SK-N-SH (cell line): ENCODE results near the gene SRSF2. TPM values are rescaled to one million over a fixed set of nuclear protein-coding genes. Genes with fewer than 3 reads are reported as not detected.

Source experiments
- CTCF ChIA-PET: fragments of 300-600, 350-600 bp; formaldehyde crosslinking; extraction: SDS; loops from one replicate; lab custom pipeline; 2021; lab: Yijun Ruan, JAX
- POLR2A ChIA-PET: fragments of 350-600 bp; sonication (Branson Sonifier 250); formaldehyde crosslinking; extraction: SDS; loops from one replicate; lab custom pipeline; 2020; ENCODE audit warnings: antibody characterized with exemption, inconsistent platforms; lab: Yijun Ruan, JAX
- DNase-seq: peaks from one replicate; pipeline ENCODE4 v3.0.0; 2012
- H2AFZ ChIP-seq: fragments of 200-600 bp; sonication (generic); 2 replicates; pipeline ENCODE4 v1.8.1; 2016; ENCODE audit warnings: antibody characterized with exemption, mild to moderate bottlenecking, low read depth
- H3F3A ChIP-seq: fragments of 200-600 bp; sonication (generic); replicated peaks from 2 replicates; pipeline ENCODE3; 2016; ENCODE audit warnings: antibody characterized with exemption, mild to moderate bottlenecking; ENCODE audit not compliant: insufficient read depth
- H3K27ac ChIP-seq, 2 experiments: fragments of 200-500 bp in 1 of 2; fragments of 200-600 bp in 1 of 2; sonication (Bioruptor generic) in 1 of 2; sonication (generic), shearing (Covaris generic) in 1 of 2; 2 replicates each; pipeline versions ENCODE4 v1.5.1 to v1.6.1; 2014 to 2016; ENCODE audit warnings: low read depth in 2 of 2, inconsistent platforms in 1 of 2, low read length in 1 of 2, mild to moderate bottlenecking in 1 of 2, mixed read lengths in 1 of 2
- H3K27me3 ChIP-seq: fragments of 200-600 bp; sonication (generic), shearing (Covaris generic); 2 replicates; pipeline ENCODE4 v1.6.1; 2016; ENCODE audit warnings: mixed run types; ENCODE audit not compliant: insufficient read depth
- H3K36me3 ChIP-seq, 2 experiments: fragments of 200-500 bp in 1 of 2; fragments of 200-600 bp in 1 of 2; sonication (Bioruptor generic) in 1 of 2; sonication (generic) in 1 of 2; replicated peaks in 1 of 2; 2 replicates each; pipeline versions ENCODE3 to v1.5.1; 2014 to 2016; ENCODE audit warnings: low read length in 1 of 2, mild to moderate bottlenecking in 1 of 2; ENCODE audit not compliant: insufficient read depth in 2 of 2, control insufficient read depth in 1 of 2
- H3K4me1 ChIP-seq, 2 experiments: fragments of 200-500 bp in 1 of 2; fragments of 200-600 bp in 1 of 2; sonication (Bioruptor generic) in 1 of 2; sonication (generic), shearing (Covaris generic) in 1 of 2; 2 replicates each; pipeline versions ENCODE4 v1.5.1 to v1.6.1; 2014 to 2016; ENCODE audit warnings: low read depth in 1 of 2, low read length in 1 of 2, mixed run types in 1 of 2; ENCODE audit not compliant: insufficient read depth in 2 of 2, control insufficient read depth in 1 of 2
- H3K4me2 ChIP-seq: fragments of 200-600 bp; sonication (generic), shearing (Covaris generic); 2 replicates; pipeline ENCODE4 v1.6.1; 2017; ENCODE audit warnings: mixed run types
- H3K4me3 ChIP-seq, 2 experiments: fragments of 200-500 bp in 1 of 2; fragments of 200-600 bp in 1 of 2; sonication (Bioruptor generic) in 1 of 2; sonication (generic), shearing (Covaris generic) in 1 of 2; 2 replicates each; pipeline versions ENCODE4 v1.5.1 to v1.8.1; 2014 to 2016; ENCODE audit warnings: low read depth in 2 of 2, inconsistent platforms in 1 of 2, low read length in 1 of 2, mild to moderate bottlenecking in 1 of 2, mixed read lengths in 1 of 2, moderate library complexity in 1 of 2
- H3K79me2 ChIP-seq: fragments of 200-600 bp; sonication (generic); 2 replicates; pipeline ENCODE4 v1.8.1; 2017; ENCODE audit warnings: mild to moderate bottlenecking; ENCODE audit not compliant: insufficient read depth
- H3K9ac ChIP-seq: fragments of 200-600 bp; sonication (generic); 2 replicates; pipeline ENCODE4 v1.6.1; 2017; ENCODE audit warnings: mixed run types
- H3K9me2 ChIP-seq: fragments of 200-600 bp; sonication (generic); 2 replicates; pipeline ENCODE4 v1.6.1; 2017; ENCODE audit warnings: mixed run types
- H3K9me3 ChIP-seq: fragments of 200-600 bp; sonication (generic); 2 replicates; pipeline ENCODE4 v1.6.1; 2017; ENCODE audit warnings: mixed run types, mild to moderate bottlenecking, moderate library complexity
- H4K20me1 ChIP-seq: fragments of 200-600 bp; sonication (generic); 2 replicates; pipeline ENCODE4 v1.6.1; 2017; ENCODE audit warnings: mild to moderate bottlenecking, mixed run types; ENCODE audit not compliant: insufficient read depth
- GABPA ChIP-seq: IDR thresholded peaks from 2 replicates; pipeline ENCODE4 v1.4.0; 2012; ENCODE audit warnings: low read depth, mild to moderate bottlenecking
- JUND ChIP-seq: IDR thresholded peaks from 2 replicates; pipeline ENCODE4 v1.4.0; 2012
- SMC3 ChIP-seq: IDR thresholded peaks from 2 replicates; pipeline ENCODE4 v1.6.1; 2012; ENCODE audit warnings: low read depth, low read length, improper control_type of control experiment
- TCF12 ChIP-seq: IDR thresholded peaks from 2 replicates; pipeline ENCODE4 v1.4.0; 2012
- TEAD4 ChIP-seq: IDR thresholded peaks from 2 replicates; pipeline ENCODE4 v1.4.0; 2012; ENCODE audit warnings: mild to moderate bottlenecking, borderline replicate concordance; ENCODE audit not compliant: insufficient read depth
- WGBS: methylation state at CpG from one replicate; pipeline ENCODE4 v1.1.6; 2017; ENCODE audit warnings: low lambda C conversion rate; 5-methylcytosine and 5-hydroxymethylcytosine counted together
- polyA plus RNA-seq, 3 experiments: library from polyadenylated mRNA; depleted of rRNA; stranded (reverse); fragments of >200 nt; gene quantifications; 2 replicates each; pipeline ENCODE4 v1.2.3, GENCODE V29; 2012
- TF ChIP-seq, protein P1 (sequence below): IDR thresholded peaks from 2 replicates; pipeline ENCODE4 v1.6.1; 2012; ENCODE audit warnings: mild to moderate bottlenecking, low read depth, low read length, moderate library complexity
- TF ChIP-seq, protein P2 (sequence below): IDR thresholded peaks from 2 replicates; pipeline ENCODE4 v1.4.0; 2012; ENCODE audit warnings: low read depth
- TF ChIP-seq, protein P3 (sequence below): fragments of 150-350 bp; IDR thresholded peaks from 2 replicates; pipeline ENCODE4 v1.6.1; 2016; ENCODE audit warnings: mild to moderate bottlenecking, low read depth, low read length

Gene SRSF2
- polyA plus RNA-seq, 1 of the 3 experiments (the other 2 are of a cell fraction) = 211 TPM

DNA sequence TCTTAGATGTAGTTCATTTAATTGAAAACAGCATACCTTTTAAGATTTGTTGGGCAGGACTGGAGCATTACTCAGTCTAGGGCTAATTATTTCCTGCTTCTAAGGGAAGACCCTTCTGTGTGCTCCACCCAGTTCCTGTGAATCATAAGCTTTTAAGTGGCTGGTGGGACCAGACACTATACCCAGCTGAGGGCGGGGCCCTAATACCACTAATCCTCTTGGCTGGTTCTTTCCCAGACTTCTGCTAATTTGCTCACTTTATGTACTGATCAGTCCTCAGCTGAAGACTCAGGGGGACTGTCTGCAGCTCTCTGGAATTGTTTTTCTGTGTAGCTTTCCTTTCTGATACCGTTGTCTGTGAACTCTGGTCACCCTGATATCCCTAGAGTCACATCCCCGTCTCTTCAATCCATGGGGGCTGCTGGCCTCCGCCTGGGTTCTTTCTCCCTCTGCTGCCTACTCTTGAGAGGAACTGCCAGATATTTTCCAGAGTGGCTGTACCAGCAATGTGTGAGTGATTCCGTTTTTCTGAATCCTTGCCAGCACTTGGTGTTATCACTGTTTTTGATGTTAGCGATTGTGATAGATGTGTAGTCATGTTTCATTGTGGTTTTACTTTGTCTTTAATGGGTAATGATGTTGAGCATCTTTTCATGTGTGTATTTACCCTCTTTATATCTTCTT lies 35.9 kb upstream of the SRSF2 start (continued):
- TF ChIP-seq, protein P1, sequence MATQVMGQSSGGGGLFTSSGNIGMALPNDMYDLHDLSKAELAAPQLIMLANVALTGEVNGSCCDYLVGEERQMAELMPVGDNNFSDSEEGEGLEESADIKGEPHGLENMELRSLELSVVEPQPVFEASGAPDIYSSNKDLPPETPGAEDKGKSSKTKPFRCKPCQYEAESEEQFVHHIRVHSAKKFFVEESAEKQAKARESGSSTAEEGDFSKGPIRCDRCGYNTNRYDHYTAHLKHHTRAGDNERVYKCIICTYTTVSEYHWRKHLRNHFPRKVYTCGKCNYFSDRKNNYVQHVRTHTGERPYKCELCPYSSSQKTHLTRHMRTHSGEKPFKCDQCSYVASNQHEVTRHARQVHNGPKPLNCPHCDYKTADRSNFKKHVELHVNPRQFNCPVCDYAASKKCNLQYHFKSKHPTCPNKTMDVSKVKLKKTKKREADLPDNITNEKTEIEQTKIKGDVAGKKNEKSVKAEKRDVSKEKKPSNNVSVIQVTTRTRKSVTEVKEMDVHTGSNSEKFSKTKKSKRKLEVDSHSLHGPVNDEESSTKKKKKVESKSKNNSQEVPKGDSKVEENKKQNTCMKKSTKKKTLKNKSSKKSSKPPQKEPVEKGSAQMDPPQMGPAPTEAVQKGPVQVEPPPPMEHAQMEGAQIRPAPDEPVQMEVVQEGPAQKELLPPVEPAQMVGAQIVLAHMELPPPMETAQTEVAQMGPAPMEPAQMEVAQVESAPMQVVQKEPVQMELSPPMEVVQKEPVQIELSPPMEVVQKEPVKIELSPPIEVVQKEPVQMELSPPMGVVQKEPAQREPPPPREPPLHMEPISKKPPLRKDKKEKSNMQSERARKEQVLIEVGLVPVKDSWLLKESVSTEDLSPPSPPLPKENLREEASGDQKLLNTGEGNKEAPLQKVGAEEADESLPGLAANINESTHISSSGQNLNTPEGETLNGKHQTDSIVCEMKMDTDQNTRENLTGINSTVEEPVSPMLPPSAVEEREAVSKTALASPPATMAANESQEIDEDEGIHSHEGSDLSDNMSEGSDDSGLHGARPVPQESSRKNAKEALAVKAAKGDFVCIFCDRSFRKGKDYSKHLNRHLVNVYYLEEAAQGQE = no peak
- TF ChIP-seq, protein P2, sequence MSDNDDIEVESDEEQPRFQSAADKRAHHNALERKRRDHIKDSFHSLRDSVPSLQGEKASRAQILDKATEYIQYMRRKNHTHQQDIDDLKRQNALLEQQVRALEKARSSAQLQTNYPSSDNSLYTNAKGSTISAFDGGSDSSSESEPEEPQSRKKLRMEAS = 0 out of 2 replicates have a peak, but pooled peaks have one; percentile 11
- TF ChIP-seq SMC3 (no peak; the same call in none of the 2 replicates), JUND (peak; percentile 21; the same call in 1 of the 2 replicates)

DNA sequence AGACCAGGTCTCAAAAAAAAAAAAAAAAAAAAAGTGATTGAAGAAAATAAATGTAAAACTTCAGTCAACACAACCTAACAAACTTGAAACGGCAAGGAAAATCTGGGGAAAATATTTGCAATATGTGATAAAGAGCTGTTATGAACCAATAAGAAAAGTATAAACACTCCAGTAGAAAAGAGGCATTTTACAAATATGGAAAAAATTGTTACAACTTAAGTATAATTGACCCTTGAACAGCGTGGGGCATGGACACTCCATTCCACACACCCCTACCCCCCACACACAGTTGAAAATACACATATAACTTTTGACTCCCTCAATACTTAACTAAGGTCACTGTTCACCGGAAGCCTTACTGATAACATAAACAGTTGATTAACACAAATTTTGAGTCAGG lies 21.4 kb upstream of the SRSF2 start:
- DNase-seq = no peak
- WGBS = 93% methylated on average over 3 of the region's 3 CpGs
- H3K27ac ChIP-seq = no peak overlapping the region
- no peak for TF ChIP-seq TEAD4
- TF ChIP-seq, protein P3, sequence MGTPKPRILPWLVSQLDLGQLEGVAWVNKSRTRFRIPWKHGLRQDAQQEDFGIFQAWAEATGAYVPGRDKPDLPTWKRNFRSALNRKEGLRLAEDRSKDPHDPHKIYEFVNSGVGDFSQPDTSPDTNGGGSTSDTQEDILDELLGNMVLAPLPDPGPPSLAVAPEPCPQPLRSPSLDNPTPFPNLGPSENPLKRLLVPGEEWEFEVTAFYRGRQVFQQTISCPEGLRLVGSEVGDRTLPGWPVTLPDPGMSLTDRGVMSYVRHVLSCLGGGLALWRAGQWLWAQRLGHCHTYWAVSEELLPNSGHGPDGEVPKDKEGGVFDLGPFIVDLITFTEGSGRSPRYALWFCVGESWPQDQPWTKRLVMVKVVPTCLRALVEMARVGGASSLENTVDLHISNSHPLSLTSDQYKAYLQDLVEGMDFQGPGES = no peak
- TF ChIP-seq, all 33 proteins: peak for 0
- ChIA-PET CTCF (interaction anchor here (1.2 kb wide), 2 partner anchors 19 to 308 kb away, joined by 3 to 4 read pairs; no protein-coding TSS in a partner anchor), POLR2A (no interaction called here)
- no peaks in the 10 kb centered on the region for H3K27me3 ChIP-seq
- no peak overlapping the region for H2AFZ ChIP-seq
- no peaks in the 10 kb centered on the region for H4K20me1 ChIP-seq
- no peaks in the 10 kb centered on the region for H3K79me2 ChIP-seq
- no peaks in the 10 kb centered on the region for H3K9me2 ChIP-seq
- H3K9me3 ChIP-seq = no peaks in the 10 kb centered on the region
- H3K36me3 ChIP-seq = peaks cover 3 to 29% of the 10 kb centered on the region in 2 experiments
- H3K4me2 ChIP-seq = no peak overlapping the region
- no peaks in the 10 kb centered on the region for H3K4me1 ChIP-seq
- no peak overlapping the region for H3K9ac ChIP-seq
- no peaks in the 10 kb centered on the region for H3F3A ChIP-seq
- no peak overlapping the region for H3K4me3 ChIP-seq

DNA sequence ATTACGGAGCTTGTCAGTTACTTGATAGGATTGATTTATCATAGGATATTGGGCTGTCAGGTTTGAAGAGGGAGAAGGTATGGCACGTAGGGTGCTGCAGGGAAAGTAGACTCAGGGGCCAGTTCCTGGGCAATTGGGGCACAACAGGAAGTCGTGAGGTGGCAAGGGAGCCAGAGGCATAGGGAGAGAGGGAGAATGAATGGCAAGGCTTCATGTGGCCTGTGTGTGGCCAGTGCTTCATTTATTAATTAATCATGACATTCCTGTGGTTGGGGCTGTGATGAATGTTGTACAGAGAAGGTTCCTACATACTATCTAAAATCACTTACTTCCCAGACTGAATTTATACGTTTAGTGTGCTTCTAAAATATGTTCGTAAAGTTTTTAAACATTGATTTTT lies 20.1 kb upstream of the SRSF2 start:
- POLR2A ChIA-PET = no interaction called here
- Histone ChIP-seq H2AFZ (no peak overlapping the region), H3K9me2 (no peaks in the 10 kb centered on the region), H3K79me2 (no peaks in the 10 kb centered on the region), H3K9ac (no peak overlapping the region), H3K27me3 (no peaks in the 10 kb centered on the region), H3F3A (no peaks in the 10 kb centered on the region), H3K27ac (no peak overlapping the region), H4K20me1 (no peaks in the 10 kb centered on the region), H3K36me3 (peaks cover 3 to 29% of the 10 kb centered on the region in 2 experiments), H3K9me3 (no peaks in the 10 kb centered on the region), H3K4me3 (no peak overlapping the region), H3K4me2 (no peak overlapping the region), H3K4me1 (no peaks in the 10 kb centered on the region)
- CTCF ChIA-PET = no interaction called here
- DNase-seq = no peak
- TF ChIP-seq GABPA (no peak), TCF12 (no peak)
- 96% methylated on average over 5 of the region's 5 CpGs for WGBS
